NCI-H460 (cell line): ENCODE measurements around the gene CDH13. TPM values are rescaled to one million over a fixed set of nuclear protein-coding genes. Genes with fewer than 3 reads are reported as not detected.

Experiments used
- DNase-seq: peaks from one replicate; pipeline ENCODE4 v3.0.0-alpha.2; 2016; ENCODE audit warnings: low read depth; ENCODE audit errors: extremely low read depth
- total RNA-seq: library from RNA; depleted of rRNA; stranded (reverse); fragments of >200 nt; shearing (Covaris generic); gene quantifications from 2 replicates; pipeline ENCODE4 v1.2.3, GENCODE V29; 2014

The CDH13 gene
- total RNA-seq, 1 experiment from 2014 or later: 123 TPM

- no peak for DNase-seq
Measured at GRCh38 chr16:83715217-83715920, 1088.6 kb downstream of the CDH13 start.

DNA sequence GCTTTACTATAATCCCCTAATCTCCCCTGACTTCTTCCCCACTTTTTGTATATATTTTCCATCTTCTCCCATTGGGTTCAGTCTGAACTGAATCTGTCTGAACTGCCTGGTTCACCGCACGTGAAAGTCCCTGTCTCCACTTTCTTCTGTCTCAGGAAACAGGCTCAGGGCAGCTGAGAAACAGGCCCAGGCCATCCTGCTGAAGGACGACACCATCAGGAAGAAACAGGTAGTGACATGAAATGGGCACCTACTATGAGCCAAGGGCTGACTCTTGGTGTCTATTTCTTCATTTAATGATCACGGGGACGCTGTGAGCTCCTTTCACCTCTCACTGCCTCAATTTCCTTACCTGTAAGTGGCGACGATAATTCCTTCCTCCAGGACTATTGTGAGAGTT, 1090.5 kb downstream of the CDH13 start:
- no peak for DNase-seq

DNA sequence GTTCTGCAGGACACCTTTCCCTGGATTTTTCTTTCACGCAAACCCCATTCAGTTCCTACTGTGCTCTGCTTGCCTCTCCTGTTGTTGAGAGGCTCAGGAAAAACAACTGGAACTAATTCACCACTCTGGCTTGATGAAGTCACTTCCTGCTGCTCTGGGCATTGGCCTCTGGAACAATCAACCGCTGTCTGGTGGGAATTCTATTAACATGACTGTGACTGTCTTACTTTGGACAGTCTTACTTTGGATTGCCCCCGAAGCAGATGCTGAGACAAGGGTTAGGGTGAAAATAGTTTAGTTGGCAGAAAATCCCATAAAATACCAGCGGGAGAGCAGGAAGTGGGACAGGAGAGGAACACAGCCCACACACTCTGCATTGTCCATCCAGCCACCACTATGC, 1091.0 kb downstream of the CDH13 start:
- DNase-seq: no peak

DNA sequence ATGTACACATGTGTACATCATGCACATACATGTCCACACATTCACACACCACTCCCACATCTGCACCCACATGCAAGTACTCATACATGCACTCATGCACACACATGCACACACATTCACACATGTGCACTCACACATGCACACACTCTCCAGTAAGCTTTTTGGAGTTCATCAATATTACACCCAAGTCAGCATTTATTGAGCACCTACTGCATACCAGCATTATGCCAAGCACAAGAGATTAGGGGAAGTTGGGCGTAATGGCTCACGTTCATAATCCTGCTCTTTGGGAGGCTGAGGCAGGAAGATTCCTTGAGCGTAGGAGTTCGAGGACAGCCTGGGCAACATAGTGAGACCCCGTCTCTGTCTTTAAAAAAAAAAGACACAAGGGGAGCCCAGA, 1093.4 kb downstream of the CDH13 start:
- DNase-seq: no peak

DNA sequence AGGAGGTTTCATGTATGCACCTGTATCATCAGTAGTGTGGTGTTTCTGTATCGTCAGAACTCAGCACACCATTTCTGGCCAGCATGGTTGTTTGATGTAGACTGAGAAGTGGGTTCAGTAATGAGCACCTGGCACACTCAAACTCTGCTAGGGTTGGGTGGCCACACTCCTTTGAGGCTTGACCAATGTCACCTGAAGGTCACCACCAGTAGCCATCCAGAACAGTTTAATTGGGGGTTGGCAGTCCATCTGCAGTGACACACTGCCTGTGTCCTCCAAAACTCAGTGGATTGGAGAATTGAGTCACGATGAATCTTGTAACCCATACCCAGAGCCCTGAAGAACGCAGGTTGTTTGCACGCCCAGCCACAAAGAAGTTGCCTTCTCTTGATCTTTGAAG, 1094.2 kb downstream of the CDH13 start:
- no peak for DNase-seq

- no peak for DNase-seq
Measured at GRCh38 chr16:83721676-83722075, 1094.9 kb downstream of the CDH13 start.

DNA sequence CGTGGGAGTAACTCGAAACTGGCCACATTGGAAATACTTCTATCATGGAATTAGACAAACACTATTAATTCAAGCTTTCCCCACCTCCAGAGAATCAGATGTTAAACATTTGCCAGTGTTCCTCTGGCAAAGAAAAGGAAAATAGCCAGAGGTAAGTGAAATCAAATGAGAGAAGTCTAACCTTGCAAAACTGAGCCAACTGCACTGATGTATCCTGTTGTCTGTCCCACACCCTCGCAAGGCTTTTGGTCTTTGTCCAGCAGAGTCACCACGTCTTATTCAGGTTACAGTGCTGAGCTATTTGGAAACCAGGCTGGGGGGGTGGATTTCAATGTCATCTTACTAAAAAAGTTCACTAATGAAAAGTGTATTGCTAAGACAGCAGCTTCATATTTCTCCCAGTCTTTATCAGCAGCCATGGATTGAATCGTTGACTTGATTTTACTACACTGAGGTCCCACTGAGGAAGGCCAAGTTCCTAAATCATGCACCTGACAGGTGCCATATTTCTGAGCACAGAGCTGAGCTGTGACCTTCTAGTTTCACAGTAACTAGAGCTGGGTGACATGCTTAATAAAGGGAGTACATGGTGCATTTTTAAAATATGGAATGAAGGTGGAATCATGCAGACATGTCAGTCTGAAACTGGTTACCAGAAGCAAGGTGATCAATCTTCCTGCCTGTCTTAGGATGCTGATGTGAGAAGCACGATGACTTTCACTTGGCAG, 1095.9 kb downstream of the CDH13 start:
- DNase-seq: no peak

DNA sequence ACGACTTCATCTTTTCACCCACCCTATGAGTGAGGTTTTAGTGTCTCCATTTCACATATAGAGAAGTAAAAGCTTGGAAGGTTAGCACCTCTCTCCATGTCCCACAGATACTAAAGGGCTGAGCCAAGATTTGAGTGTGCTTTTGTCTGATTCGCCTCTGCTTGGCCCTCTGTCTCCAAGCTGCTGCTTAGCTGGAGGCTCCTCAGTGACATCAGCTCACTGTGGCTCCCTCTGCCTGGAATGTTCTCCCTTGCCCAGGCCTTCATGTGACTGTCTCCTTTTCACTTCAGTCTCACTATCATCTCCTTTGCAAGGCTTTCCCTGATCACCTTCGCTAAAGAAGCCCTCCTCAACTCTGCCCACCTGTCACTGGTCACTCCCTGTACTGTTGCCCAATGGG, 1096.5 kb downstream of the CDH13 start:
- DNase-seq: no peak

- no peak for DNase-seq
Measured at GRCh38 chr16:83723901-83724300, 1097.1 kb downstream of the CDH13 start.

GRCh38 chr16:83724585-83724984, 1097.8 kb downstream of the CDH13 start:
- DNase-seq: no peak

- DNase-seq: no peak
Measured at GRCh38 chr16:83725313-83725712, 1098.5 kb downstream of the CDH13 start.

- DNase-seq: no peak
Measured at GRCh38 chr16:83727018-83727417, 1100.2 kb downstream of the CDH13 start.

- no peak for DNase-seq
Measured at GRCh38 chr16:83727751-83728352, 1101.1 kb downstream of the CDH13 start.

DNA sequence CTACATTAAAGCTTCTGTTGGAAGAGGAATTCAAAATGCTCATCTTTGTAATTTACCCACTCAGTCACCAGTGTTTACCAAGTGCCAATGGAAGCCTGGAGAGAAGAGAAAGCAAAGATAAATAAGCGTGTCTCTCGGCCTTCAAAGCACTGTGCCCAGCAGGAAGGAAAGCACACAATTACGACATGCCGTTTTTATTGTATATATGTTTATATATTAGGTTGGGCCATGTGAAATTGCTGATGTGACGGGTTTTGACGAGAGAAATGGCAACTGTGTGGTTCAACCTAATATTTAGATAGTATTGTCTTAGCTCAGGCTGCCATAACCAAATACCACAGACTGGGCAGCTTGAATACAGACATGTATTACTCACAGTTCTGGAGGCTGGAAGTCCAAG, 1101.7 kb downstream of the CDH13 start:
- DNase-seq: no peak

- no peak for DNase-seq
Measured at GRCh38 chr16:83730812-83731211, 1104.0 kb downstream of the CDH13 start.

- DNase-seq: no peak
Measured at GRCh38 chr16:83732536-83732935, 1105.8 kb downstream of the CDH13 start.

- DNase-seq: no peak
Measured at GRCh38 chr16:83733301-83733700, 1106.5 kb downstream of the CDH13 start.

GRCh38 chr16:83734136-83734535, 1107.4 kb downstream of the CDH13 start:
- no peak for DNase-seq

DNA sequence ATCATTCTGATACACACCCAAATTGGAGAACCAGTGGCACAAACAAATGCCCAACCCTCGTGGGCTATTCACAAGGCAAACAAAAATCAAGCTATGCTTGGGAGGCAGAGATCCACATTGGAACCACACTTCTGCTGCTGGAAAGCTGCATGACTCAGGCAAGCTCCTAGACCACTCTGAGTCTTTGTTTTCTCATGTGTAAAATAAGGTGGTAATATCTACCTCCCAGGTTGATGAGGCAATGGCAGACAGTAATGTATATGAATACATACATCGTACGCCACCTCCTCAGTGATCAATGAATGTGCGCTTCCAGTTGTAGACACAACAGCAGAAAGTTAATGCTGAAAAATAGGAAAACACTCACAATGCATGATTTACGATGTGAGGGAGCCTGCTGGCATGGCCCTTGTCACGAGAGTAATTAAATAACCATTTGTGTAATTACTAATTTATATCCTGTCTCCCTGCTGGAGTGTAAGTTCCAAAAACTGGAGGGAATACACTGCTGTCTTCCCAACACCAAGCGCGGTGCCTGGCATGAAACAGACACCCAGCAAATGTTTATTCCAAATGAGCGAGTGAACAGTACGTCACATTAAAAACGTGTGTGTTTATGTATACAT, 1111.1 kb downstream of the CDH13 start:
- DNase-seq: no peak

GRCh38 chr16:83738923-83739503, 1112.2 kb downstream of the CDH13 start:
- no peak for DNase-seq
